ENCODE results near the gene TBX18. TPM values are rescaled to one million over a fixed set of nuclear protein-coding genes. Genes with fewer than 3 reads are reported as not detected.

The TBX18 gene
- total RNA-seq, 1 experiment from 2014 or later: 11.8 TPM

DNA sequence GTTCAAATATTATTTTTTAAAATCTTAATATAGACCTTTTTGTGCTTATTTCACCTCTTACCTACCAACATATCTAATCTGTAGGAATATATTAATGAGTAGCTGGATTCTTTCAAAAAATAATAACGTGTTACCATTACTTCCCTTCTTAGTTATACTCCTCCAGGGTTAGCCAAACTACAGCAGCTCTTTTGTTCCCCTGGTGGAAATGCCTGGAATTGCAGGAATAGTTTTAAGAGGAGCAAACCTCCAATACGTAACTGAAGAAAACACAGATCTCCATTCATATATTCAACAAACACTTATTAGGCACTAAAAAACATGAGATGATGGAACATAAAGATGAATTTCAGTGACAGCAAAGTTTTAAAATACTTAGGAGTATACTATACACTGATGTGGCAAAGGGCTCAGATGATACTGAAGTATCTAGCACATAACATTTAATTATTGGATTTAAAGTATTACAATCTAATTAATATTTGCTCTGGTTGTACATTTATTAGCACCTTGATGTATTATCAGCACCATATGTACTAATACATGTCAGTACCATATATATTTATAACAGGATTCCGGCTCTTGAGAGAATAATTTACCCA, 78.3 kb downstream of the TBX18 start:
- DNase-seq (ENCODE audit: extremely low read depth, low read depth): peak; percentile 4

DNA sequence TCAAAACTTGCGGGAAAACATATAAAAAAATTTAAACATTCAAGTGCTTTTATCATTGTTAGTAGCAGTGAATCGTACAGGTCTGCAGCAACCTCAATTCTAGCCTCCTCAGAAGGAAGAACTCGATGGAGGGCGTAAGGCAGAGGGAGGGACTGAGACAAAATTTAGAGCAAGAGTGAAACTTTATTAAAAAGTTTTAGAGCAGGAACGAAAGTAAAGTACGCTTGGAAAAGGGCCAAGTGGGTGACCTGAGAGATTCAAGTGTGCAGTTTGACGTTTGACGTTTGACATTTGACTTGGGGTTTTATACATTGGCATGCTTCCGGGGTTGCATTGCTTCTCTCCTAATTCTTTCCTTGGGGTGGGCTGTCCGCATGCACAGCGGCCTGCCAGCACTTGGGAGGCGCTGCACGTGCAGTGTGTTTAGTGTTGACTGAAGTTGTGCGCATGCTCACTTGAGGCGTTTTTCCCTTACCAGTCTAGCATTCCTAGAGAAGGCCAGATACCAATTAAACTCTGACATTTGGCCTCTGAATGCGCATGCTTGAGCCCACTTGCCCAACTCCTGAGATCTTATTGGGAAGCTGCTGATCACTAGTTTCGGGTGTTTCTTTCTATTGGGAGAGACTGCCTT, 82.6 kb downstream of the TBX18 start:
- no peak for DNase-seq (ENCODE audit: extremely low read depth, low read depth)

DNA sequence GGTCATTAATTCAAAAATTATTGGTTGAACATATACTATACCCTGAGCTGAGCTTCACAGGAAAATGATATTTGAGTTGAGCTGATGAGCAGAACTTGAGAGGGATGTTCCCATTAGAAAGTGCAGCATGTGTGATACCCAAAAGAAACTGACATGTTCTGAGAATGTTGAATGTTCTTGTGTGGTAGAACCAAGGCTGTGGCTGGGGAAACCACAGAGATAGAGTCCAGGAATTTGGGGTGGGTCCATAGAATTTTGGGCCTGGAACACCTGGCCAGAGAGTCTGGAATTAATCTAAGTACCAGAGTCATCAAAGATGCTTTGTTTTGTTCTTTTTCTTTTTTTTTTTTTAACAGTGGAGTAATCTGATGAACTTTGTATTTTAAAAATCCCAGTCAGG, 88.7 kb downstream of the TBX18 start:
- no peak for DNase-seq (ENCODE audit: extremely low read depth, low read depth)

DNA sequence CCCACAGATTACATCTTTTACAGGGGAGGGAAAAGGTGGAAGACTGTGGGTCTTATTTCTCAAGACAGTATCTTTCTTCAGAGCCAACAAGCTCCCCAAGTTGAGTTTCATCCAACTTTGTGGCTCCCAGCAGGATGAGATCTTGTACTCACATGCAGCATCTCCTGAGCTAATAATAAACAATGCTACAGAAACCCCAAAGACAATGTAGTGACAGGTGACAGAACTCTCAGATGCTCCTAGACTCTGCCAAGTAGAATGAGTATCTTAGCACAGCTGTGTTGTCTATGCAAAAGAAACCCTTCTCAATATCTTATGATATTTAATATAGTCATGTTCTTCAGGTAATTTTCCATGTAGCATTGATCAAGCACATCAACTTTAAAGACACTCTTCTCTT, 90.0 kb downstream of the TBX18 start:
- no peak for DNase-seq (ENCODE audit: extremely low read depth, low read depth)

DNA sequence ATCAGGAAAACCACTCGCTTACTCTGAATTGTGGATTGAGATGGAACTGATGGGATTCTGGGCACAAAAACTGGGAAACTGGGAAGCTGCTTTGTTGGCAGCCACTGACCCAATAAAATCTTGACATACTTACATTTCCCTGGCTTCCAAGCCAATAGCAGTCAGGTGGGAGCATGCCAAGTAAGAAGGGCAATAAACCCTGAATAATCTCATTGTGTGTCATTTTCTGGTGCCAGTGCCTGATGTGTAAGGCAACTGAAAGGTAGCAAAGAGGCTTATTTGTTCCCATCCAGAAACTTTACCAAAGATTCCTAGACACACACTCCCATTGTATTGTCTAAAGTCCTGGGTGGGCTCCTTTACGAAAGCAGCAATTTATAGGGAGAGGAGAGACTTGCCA, 93.2 kb downstream of the TBX18 start:
- DNase-seq (ENCODE audit: extremely low read depth, low read depth): no peak

DNA sequence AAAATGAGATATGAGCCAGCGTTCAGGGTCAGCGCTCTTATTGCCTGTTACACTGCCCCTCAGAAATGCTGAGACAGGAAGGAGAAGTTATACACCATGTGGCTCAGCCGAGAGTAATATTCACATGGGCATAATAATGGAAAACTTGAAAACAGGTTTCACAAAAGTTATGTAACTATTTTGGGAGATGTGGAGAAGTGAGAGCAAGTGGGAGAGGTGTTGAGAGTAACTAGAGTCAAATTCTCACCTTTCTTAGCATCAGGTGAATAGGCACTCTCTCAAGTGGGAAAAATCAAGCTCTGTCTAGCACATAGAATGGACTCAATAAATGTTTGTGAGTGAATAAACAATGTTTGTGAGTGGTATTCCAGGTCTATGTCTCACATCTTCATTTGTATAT, 94.5 kb downstream of the TBX18 start:
- DNase-seq (ENCODE audit: extremely low read depth, low read depth): no peak

DNA sequence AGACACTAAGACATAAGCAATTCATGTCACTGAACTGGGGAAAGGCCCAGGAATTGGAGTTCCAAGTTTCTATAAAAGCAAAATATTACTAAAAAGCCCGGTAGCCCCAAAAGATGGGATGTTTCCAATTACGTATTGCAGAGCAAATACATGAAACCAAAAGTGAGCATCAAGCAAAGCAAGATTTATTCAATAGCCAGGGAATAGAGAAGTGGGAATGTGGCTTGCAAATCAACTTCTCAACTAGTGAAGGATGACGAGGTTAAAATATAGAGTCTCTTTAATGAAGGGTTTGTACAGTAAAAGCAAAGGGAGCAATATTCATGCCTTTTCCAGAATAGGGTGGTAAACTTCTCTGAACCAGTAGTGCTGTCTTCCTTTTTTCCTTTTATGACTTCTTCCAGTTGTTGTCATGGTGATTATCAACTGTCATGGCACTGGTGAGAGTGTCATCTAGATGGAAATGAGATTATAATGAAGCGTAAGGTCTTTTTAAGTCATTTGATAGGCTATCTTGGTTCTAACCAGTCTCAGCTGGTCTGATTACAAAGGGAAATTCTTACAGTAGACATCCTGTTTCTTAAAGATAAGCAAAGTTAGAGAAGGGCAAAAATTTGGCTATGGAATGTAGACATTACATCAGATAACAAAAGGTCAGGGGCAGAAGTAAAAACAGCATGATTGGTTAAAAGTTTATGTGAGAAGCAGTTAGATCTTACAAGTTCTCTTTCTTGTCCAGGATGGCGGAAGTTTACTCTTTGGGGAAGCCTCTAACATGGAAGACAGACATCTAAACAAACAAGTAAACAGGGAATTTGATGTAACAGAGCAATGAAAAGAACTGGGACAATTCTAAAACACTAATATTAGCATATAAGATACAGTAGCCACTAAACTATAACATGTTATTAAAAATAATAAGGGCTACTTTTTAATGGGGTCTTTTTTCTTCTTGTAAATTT, 96.9 kb downstream of the TBX18 start:
- DNase-seq (ENCODE audit: extremely low read depth, low read depth): no peak

DNA sequence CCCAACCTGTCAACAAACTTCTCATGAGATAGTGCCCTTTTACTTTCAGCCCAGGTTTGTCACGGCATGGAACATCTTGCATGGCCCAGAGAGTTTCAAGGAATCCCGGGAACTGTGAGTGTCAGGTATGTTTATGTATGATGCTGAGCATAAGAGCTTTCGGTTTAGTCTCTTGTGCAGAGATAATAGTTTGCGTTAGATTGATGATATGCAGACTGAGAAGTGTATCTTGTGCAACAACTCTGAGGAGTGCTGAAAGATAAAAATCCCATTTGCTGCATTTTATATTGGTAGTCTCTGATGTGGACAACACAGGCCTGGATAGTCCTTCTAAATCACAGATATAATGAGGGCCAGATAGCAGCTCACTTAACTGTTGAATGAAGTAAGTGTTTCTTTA, 99.0 kb downstream of the TBX18 start:
- DNase-seq (ENCODE audit: extremely low read depth, low read depth): no peak

DNA sequence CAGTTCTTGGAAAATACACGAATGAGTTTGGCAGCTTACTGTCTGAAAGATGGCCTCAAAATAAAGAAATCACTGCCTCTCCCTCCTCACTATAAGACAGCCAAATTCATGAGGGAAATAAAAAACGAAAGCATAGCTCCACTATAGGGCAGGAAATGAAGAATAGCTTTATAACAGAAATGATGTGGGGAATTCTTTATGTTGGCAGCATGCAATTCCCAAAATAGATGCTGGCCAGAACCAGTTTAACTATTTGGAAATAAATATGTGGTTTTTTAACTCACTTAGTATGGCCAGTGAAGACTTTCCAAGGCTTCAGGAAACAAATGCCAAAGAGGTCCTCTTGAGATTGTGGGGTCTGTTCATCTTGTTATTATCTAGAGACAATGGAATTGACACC, 100.5 kb downstream of the TBX18 start:
- DNase-seq (ENCODE audit: extremely low read depth, low read depth): no peak

DNA sequence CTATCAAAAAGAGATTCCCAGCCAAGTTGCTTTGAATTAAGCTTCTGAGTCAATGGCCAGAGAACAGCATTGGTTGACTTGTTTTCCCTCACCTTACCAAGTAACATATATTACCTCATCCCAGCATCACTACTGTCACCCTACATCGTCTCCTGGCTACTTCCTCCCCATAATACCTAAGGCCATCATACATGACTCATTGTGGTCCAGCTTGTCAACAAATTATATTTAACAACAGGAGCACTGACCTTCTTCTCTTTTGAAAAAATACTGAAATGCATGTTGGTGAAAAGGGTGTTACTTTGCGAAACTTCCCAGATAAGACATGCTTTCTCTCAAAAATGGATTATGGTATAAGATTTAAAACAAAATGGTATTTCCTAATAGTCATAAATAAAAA, 106.9 kb downstream of the TBX18 start:
- no peak for DNase-seq (ENCODE audit: extremely low read depth, low read depth)

DNA sequence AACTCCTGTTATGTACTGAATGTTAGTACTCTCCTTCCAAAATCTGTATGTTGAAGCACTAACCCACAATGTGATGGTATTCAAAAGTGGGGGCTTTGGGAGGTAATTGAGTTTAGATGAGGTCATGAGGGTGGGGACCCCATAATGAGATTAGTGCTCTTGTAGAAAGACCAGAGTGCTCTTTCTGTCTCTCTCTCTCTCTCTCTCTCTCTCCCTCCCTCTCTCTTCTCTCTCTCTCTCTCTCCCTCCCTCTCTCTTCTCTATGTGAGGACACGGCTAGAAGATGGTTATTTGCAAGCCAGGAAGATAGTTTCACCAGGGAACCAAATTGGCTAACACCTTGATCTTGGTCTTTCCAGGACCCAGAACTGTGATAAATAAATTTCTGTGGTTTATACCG, 107.4 kb downstream of the TBX18 start:
- no peak for DNase-seq (ENCODE audit: extremely low read depth, low read depth)

DNA sequence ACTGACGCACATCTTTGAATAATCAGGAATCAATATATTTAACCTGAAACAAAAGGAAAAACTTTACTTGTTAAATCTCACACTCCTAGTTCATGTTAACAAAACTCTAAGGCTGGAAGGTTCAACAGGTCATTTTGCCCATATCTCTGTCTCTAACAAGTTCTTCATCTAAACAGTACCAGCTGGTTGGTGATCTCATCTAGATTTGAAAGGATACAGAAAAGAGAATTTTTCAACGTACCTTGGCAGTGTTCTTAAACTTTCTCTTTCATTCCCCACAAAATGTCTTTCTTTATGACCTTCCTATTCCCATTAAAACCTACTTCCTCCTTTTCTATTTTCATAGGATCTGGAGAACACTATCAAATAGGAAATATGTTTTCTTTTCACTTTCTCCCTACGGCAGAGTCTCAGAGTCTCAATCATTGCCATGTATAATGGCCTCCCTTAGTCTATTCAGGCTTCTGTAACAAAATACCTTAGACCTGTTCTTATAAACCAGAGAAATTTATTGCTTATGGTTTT, 111.3 kb downstream of the TBX18 start:
- DNase-seq (ENCODE audit: extremely low read depth, low read depth): no peak

DNA sequence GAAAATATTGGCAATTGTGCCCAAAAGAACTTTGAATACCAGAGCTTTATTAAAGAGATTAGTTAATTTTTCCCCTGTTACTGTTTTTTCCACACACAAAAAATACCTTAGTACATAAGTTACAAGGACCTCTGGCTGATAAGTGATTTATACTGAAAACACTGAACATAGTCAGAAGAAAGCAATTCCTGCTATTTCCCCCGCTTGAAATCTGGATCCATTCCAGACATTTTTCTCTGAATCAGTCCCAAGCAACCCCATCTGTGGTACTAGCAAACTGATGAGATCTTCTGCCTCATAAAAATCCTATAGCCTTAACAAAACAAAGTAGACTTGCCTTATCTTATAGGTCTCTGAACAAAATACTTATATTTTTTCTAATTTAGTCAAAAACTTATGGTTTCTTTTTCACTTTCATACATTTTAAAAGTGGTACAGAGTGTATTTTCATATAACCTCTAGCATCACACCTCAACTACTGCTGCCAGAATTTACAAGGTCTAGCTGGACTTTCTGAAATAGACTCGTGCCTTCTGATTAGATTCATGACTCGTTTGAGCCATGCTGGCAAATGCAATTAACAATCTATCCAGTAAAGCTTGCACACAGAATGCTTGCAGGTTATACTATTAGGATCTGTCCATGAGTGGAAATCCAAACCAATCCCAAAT, 111.9 kb downstream of the TBX18 start:
- no peak for DNase-seq (ENCODE audit: extremely low read depth, low read depth)

DNA sequence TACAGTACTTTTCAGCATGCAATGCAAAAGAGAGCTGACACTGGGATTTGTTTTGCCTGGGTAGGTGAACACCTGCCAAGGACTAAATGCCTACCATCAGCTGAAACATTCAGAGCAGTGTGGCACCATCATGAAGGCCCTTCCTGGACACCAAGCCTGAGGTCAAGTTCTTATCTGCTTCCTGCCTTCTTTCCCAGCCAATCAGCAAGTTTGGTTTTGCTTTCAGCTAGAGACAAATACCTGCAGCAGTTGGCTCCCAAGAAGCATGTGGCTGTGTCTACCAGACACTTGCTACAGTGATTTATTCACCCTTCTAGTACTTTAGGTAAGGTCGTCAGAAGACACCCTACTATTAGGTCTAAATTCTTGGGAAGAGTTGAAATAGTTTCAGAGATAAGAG, 112.8 kb downstream of the TBX18 start:
- no peak for DNase-seq (ENCODE audit: extremely low read depth, low read depth)

DNA sequence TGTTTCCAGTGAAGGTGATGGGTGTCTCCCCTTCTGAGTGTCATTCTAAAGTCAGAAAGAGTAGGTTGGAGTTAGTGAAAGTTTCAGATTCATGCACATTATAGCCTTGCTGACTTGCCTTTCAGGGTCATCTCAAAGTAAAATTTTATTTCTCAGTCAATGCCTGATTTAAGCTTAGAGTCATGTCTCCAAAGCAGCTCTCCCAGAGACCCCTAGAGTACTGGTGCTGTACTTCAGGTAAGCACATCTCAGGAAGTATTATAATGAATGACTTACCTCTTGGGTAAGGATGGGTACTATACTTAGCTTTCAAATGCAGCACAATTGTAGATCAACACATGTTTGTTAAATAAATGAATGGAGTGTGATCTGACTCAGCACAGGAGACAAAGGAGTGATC, 116.0 kb downstream of the TBX18 start:
- DNase-seq (ENCODE audit: extremely low read depth, low read depth): no peak

DNA sequence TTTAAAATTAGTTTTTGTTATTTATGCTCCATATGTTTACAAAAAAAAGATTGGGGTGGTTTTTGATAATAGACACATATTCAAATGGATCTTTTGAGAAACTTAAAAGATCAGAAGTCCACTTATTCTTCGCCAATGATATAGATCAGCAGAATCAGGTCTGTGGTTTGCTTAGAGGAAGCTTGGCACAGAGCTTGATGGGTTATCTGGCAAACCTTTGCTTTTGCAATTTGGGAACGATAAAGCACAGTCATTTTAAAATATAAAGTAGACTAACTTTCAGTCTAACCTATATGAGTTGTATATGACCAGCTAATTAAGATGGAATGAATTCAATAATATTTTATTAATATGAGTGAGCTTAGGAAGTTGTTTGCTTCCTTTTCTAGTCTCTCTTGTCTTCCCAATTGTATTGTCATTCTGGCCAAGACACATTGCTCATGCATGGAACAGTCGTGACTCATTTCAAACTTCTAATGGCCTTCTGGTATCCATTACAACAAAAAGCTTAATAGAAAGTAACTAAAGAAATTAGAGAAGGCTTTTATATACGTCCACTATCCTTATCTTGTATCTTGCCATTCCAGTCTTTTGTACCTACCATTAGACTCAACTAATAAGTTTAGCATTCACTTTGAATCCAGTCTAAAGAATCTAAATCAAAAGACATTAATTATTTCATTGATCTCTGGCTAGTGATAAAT, 118.7 kb downstream of the TBX18 start:
- no peak for DNase-seq (ENCODE audit: extremely low read depth, low read depth)

DNA sequence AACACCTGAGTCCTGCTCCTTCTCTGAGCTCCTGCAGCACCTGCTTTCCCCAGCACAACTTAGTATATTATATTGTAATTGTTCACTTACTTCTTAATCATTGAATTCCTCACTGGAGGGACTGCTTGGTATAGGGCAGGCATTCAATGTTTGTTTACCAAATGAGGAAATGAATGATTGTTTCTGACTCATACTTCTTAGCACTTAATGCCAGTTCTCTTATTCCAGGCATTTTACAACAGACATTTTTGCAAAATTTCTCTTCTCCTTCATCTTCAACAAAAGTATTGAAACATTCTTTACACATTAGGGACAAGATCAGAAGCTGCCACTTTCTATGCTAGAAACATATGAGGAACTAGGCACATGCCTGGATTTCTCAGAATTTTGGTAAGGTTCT, 119.4 kb downstream of the TBX18 start:
- DNase-seq (ENCODE audit: extremely low read depth, low read depth): no peak

DNA sequence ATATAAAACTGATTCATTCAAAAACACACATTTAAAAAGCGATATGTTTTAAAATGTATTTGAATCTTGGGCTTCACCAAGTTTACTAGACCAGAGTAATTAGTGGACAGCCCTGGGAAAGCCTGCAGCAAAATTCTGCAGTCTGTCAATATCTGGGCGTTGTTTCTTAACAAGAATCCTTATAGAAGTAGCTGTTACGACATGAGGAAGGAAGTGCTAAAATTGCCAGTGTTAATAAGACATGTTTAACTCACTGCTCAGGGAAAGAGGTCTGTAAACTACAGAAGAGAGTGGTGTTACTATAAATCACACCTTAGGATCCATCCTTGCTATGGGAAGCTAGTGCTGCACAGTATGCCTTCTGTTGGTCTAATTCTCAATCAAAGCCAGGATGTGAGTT, 120.6 kb downstream of the TBX18 start:
- no peak for DNase-seq (ENCODE audit: extremely low read depth, low read depth)

DNA sequence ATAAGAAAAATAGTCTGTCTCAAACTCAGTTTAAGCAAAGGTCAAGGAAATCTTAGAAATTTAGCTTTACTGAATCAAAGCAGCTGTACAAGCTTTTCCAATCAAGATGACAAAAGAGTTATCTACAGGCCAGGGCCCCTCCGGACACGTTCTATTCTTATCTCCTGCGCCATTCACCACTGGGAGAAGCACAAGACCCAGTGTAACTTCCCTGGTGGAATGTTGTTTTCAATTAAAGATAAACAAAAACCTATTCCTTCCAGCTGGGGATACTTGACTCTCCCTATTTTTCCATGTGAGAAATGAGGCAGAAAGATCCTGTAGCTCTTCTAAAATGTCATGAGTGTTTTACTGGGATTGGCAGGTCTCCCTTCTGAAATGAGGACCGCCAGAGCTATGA, 123.3 kb downstream of the TBX18 start:
- no peak for DNase-seq (ENCODE audit: extremely low read depth, low read depth)

DNA sequence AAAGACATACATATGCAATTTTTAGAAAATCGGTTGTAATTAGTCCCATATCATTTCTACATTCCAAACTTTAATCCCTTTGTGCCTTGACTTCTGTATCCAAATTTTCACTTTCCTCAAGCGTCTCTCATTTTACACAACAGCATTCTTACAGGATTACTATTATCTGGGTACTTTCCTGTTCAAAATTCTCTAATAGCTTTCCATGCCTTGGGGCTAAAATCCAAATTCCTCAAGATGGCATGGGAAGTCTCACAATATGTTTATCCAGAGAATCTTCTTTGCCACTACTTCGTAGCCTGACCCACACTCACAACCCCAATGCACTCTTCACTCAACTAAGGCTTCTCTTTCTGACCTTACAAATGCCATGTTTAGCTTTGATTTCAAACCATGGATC, 125.0 kb downstream of the TBX18 start:
- no peak for DNase-seq (ENCODE audit: extremely low read depth, low read depth)

All from NCI-H460 (cell line).